A204.1 (cell line): ENCODE results near the gene NCK2.
"Not testable (repeated sequence)": the region's sequence is repeated elsewhere in the genome, so short reads cannot be mapped to it uniquely, and the experiment has no call there.

Source experiments
- FAIRE-seq: peaks from 2 replicates; lab custom pipeline; 2012; peaks lifted over from hg19 to GRCh38; lab: Jason Lieb, UNC

NCK2 gene

DNA sequence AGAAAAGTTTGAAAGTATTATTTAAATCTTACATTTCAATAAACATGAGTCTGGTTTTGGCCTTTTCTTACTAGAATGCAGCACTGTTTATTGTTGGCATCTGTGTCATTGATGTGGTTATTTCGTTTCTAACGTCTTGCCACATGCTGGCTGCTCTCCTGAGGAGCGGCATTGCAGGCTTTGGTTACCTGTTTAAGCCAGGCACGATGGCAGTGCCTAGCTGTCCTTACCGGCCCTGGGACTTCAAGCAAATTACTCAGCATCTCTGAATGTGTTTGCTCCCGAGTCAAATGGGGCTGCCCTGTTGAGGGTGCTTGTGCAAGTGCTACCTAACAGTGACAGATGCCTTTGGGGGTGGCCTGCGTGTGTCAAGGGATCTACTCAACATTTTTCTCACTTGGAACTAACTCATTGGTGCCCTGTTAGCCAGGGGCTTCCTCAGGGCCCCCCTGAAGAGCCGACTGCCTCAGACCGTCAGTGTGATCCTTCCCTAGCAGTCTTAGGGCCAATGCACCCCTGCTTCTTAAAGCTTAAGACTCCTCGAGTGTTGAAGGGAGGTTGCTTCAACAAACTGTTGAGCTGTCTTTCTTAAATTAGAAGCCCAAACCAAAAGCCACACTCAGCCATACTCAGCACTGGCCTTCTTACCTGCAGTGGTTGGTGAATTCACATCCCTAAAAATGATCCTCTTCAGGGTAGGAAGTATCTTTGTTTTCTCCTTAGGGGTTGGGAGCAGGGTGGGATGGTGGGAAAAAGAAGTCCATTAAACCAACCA is 151.5 kb downstream of the NCK2 start:
- FAIRE-seq = no peak

DNA sequence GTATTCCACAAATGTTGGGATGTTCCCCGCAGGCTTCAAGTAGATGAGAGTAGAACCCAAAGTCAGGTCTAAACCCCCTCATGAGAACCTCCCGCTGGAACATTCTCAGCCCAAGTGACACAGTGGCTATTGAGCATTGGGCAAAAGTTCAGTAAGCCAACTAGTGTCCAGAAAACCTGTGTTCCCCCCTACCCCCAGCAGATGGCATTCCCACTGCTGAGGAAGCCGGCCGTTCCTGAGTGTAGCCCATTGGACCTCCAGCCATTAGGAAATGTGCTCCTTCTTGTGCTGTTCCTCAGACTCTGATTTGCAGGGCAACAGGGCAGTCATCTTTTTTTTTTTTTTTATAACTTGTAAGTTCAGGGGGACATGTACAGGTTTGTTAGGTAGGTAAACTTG is 152.1 kb downstream of the NCK2 start:
- FAIRE-seq = no peak

DNA sequence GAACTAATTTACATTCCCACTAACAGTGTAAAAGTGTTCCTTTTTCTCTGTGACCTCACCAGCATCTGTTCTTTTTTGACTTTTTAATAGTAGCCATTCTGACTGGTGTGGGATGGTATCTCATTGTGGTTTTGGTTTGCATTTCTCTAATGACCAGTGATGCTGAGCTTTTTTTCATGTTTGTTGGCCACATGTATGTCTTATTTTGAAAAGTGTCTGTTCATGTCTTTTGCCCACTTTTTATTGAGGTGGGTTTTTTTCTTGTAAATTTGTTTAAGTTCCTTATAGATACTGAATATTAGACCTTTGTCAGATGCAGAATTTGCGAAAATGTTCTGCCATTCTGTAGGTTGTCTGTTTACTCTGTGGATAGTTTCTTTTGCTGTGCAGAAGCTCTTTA is 153.0 kb downstream of the NCK2 start:
- not testable (repeated sequence) for FAIRE-seq

DNA sequence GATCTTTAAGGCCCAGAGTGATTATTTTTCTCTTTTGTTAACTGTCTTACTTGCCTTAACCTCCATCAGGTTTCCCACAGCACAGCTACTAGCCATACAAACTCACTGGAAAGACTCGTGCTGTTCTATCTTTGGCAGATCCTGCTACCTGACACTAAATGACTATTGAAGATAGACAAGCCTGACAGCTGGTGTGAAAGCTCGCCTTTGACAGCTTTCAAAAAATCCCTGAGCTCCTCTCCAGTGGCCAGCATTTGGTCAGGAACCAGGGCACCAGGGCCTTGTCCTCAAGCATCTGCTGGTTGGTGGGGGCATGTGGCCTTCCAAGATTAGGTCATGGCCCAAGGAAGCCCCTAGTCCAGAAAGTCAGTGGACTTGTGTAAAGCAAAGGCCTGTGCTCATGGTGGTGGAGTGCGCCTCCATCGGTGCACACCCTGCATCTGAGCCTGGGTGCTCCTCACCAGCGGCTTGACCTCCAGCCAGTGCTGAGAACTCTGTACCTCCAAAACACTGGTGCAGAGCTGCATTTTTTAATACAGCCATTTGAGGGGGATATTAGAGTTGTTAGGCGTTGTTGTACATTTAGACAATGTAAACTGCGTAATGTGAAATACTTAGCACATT is 158.5 kb downstream of the NCK2 start:
- no peak for FAIRE-seq

DNA sequence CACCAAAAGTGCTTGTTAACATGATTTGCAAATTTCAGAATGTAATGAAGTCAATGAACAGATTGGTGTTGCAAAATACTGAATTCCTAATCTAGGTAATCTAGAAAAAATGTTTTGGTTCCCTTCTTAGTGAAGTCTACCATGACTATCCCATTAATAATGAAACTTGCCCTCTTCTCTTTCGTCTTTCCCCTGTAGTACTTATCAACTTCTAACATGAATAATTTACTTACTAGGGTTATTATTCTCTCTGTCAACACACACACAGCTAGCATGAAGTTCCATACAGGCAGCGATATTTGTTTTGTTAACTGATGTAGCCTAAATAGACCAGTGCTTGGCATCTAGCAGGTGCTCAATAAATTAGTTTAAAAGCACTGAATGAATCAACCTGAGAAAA is 160.2 kb downstream of the NCK2 start:
- no peak for FAIRE-seq

DNA sequence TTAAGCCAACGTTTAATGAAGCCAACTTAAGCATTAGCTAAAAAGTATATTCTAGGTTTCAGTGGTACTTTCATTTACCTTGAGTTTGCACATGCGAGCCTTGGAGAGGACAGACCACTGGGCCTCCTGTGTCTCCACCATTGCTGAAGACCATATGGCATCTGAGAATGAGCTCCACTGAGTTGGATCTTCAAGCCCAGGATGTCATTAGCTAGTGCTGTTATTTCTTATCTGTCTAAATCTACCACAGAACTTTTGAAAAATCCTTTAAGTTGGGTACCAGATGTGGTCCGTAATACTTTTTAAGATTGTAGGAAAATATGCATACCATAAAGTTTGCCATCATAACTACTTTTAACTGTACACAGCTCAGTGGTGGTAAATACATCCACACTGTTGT is 161.8 kb downstream of the NCK2 start:
- no peak for FAIRE-seq

DNA sequence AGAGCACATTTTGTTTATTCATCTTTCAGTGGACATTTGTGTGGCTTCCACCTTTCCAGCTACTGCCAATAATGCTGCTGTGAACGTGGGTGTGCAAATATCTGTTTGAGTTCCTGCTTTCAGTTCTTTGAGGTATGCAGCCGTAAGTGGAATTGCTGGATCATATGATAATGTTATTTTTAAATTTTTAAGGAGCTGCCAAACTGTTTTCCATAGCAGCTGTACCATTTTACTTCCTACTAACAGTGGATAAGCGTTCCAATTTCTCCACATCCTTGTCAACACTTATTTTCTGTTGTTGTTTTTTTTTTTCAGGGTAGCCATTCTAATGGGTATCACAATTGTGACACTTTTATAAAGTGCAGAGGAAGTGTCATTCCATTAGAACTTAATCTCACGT is 162.5 kb downstream of the NCK2 start:
- no peak for FAIRE-seq

DNA sequence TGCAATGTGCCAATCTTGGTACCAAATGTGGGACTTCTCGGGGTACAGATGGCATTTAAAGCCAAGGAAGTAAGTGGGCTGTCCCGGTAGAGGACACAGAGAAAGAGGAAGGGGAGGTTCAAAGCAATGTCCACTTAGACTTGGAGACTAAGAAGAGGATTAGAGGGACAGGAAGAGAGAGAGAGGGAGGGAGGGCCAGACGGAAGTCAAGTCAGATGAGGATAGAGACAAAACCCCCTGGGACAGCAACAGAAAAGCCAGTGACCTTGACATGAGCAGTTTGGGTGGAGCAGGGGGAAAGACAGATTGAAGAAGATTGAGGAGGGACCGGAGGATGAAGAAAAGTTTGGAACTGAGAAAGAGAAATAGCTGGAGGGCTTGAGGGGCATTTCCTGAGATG is 164.5 kb downstream of the NCK2 start:
- FAIRE-seq = no peak

DNA sequence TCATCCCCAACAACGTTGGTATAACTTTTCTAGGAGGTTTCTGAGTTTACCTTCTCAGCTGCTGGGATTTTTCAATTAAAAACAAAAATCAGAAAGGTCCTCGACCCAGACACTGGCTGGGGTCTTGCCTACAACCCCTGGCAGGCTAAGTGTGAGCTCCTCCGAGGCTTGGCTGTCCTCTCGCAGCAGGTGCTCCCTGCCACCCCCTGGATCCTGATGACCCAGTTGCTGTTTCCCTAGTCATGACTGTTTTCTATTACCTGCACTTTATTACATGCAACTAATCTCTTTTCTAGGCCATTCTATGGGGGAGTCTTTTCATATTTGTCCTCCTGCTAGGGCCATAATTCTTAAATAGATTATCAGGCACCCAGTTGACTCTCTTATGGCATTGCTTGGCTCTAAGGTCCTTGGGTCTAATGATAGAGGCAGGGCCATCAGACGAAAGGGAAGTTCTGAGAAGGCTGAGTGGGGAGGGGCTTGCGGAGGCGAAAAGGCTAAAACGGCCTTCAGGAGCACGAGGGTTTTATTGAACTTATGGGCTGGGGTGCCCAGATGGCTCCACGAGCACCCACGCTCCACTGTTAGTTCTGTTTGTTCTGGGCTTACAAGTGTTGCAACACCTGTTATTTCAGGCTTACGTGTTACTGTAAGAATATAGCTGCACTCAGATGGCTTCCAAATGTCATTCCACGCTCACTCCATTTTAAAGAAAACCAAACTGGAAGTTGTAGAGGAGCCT is 166.0 kb downstream of the NCK2 start:
- no peak for FAIRE-seq

DNA sequence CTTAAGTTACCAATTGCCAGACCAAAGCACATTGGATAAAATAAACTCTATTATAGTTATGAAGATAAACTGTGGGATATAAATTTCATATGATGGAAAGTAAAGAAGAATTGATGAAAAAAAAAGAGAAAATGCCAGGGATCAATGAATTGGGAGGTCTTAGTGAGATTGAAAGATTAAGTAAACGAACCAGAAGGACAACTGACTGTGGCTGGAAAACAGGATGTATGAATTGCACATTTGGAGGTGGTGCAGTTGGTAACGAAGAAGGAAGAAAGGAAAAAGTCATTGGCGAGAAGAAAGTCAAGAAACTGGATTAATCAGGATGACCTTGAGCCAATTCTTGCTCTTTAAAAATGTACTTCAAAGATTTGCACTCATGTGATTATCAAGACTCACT is 166.7 kb downstream of the NCK2 start:
- FAIRE-seq = no peak

DNA sequence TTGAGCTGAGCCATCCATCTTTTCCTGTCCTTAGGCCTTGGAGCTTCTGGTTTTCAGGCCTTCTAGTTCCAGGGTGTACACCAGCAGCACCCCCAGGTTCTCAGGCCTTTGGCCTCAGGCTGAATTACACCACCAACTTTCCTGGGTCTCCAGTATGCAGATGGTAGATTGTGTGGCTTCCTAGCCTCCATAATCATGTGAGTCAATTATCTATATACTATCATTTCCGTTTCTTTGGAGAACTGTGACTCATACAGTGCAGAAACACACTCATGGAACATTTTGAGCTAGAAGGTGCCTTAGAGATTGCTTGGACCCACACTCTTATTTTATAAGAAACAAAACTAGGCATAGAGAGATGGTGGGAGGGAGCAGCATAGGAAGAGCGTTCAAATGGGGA is 167.4 kb downstream of the NCK2 start:
- no peak for FAIRE-seq

DNA sequence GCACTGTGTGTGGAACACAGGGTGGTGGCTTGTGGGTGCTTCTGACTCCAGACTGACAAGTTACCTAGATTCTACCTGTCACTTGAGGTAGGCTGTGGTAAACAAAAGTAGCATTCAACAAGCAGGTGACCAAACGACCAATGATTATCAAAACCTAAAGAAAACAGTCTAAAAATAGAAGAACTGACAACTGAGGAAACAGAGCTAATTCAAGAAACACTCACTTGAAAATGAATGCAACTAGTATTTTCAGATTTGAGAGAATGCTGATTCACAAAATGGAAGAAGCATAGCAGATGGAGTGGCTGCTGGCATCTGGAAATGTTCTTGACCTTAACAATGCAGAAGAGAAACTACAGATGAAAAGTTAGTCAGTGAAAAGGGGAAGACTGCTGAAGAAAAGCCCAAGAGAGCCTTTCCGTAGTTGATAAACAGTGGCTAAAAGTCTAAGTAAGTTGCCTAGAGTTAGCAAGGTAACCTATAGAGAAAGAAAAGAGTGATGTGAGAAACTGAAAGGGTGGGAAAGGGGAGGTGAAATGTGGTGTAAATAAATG is 170.4 kb downstream of the NCK2 start:
- FAIRE-seq = no peak

DNA sequence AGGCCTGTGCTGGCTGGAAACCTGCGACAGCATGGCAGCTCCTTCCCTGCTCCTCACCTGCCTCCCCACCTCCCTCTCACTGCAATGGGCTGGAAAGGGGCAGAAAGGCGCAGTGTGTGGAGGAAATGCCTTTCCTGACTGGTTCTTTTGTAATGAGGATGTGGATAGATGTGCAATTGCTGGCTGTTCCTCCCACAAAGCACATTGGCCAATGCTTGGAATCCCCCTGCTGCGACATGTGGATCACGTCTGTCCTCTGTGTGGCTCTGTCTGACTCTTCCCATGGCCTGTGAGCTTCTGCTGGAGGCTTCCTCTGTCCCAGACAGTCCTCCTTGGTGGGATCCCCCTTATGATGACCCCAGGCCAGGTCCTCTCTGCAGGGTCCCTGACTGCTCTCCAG is 172.5 kb downstream of the NCK2 start:
- FAIRE-seq = no peak

DNA sequence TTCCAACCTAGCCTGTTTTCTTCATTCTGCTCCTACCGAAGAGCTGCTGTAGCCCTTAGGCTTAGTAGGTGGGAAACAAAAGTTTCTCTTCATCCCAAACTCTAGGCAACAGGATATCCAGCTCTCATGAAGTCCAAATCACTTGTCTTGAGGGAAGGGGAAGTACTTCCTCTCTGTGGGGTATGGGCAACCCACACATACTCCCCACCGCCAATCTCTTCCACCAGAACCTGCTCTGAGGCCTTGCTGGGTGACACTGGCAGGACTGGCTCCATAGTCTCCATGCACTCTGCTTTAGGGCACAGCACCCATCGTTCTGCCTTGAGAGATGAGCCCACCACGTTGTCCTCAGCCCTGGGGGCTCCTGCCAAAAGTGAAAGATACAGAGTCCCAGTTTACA is 173.0 kb downstream of the NCK2 start:
- no peak for FAIRE-seq

DNA sequence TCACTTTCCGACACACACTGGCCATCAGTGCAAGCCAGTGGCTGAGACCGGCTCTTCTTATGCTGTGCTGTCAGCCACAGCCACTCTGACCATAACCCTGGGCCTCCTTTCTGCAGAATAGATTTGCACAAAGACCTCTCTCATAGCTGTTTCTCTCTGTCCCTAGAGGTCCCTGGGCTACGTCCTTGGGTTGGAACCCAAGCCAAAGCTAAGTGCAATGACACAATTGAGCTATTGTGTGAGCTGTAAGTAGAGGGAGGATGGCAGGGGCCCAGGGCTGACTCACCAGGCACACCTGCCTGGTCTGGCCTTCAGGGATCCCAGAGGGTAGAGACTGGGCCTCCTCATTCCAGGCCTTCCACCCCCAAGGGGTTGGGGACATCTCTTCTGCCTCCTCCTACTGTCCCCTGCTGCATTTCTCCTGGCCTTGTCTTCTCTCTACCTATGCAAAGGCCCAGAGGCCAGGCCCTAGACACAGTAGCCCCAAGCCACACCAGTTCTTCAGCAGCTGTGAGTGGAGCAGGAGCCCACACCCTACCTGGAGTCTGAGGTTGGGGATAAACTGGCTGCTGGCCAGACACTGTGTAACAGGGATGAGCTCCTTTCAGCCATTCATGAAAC is 174.6 kb downstream of the NCK2 start:
- no peak for FAIRE-seq

DNA sequence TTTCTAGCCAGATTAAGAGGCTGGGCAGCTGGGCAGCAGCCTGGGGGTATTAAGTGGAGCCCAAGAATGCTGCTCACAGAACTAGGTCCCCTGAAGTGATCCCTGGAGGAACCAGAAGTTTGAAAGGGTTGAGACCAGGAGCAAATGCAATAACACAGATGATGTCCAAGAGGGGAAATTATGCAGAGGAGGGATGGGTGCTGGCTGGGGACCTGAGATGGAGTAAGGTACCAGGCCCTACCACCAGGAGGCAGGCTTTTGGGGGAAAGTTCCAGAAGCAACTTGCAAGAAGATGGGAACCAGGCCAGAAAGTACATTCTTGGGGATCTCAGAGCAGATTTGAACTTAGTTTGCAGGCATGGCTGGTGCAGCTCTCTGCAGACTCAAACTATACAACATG is 175.1 kb downstream of the NCK2 start:
- FAIRE-seq = no peak

DNA sequence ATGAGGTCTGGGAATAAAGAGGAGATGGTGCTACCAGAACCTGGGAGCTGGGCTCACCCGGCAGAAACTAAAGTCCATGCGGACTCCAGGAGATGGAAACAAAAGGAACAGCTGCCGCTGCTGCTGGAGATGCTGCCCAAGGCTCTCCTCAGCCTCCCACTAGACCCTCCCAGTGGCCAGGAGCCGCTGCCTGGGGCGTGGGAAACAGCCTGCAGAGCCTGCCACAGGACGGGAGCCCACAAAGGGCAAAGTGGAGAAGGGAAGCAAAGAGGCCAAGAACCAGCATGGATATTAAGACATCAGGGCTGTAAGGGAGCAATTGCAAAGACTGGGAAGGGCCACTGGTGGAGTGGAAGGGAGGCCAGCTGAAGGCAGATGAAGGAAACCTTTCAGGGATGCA is 179.6 kb downstream of the NCK2 start:
- FAIRE-seq = no peak

DNA sequence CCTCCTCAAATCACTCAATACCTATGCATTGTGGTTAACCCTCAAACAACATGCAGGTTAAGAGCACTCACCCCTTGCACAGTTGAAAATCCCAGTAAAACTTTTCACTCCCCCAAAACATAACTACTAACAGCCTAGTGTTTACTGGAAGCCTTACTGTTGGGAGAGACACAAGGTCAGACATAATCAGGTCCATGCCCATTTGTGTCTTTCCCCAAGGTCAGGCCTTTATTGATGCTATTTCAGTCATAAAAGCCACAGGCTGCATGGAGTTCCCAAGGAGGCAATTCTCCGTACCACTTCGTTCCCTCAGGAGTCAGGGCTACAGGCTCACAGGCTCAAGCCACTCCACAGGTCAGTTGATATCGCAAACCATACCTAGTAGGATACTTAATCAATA is 180.2 kb downstream of the NCK2 start:
- FAIRE-seq = no peak

DNA sequence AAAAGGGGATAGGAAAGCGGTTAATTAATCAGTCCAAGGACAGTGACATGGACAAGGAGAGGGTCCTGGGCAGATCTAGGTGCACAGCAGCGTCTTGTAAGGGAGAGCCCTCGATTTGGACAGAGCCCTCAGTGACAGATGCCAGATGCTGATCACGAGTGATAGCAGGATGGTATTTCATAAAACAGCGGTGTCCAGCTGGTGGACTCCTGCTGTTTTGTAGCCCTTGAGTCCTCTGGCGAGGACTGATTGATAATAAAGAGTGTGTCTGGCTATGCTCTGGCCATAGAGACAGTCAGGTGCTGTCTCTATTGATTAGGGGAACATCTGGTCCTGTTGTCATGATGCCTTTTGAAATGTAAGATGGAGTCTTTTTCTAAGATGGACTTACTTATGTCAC is 180.7 kb downstream of the NCK2 start:
- no peak for FAIRE-seq

DNA sequence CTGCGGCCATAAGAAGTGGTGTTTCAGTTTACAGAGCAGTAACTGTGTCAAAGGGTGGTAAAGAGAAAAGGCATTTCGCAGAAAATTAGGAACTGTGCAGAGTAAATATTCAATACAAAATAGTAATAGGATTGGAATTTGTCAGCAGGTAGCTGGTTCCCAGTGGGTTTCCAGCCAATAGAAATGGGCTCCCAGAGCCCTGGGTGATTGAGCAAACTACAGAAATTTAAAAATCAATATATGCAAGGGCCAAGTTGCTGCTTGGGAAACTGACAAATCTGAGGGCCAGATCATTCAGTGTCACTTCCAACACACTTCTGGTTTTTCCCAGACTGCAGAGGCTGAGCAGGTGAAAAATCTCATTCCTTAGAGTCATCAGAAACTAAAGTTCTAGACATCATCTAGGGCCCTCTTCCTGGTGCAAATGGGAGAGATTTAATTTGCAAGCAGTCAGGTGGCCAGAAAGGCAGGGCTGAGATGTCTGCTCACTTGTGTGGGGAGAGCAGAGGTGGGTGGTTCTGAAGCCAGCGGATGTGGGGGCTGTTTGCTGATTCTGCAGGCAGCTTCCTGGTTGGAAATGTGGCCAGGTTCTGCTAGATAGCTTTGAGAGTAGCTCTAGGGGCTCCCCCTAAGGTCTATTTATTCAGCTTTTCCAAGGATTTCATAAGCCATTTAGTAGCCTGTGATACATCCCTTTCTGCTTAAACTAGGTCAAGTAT is 182.4 kb downstream of the NCK2 start:
- FAIRE-seq = no peak

DNA sequence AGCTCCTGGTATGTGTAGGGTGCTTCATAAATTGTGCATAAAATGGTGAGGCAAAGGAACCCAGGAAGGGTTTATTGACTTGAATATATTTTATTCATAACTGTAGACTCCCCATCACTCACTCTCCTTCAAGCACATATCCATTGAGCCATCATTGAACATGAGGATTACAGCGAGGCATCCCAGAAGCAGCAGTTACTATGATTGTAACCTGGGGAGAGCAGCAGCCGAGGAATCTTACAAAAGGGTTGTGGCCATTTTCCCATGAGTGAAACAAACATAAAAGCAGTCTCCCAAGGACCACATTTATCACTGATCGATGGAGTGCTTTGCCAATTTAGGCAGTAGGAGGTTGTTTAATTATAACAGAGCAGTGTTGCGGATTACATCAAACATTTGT is 183.4 kb downstream of the NCK2 start:
- no peak for FAIRE-seq

DNA sequence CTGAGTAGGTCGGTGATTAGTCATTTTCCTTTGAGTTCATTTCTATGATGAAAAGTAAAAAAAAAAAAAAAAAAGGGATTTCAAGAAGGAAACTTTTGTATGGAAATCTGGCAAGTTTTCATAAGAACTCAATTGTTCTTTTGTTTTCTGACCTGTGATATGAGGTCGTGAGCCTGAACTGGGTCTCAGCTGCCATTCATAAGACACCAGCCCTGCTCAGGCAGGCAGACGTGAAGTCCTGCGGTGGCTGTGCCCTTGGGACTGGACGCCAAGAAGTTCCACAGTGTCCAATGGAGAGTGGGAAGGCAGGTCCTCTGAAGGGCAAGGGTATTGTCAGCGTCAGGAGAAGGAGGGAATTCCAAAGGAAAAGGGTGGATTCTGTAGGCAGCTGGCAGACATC is 183.9 kb downstream of the NCK2 start:
- FAIRE-seq = no peak
